SK-N-SH (cell line): ENCODE results near the gene SIGLEC1. TPM values are rescaled to one million over a fixed set of nuclear protein-coding genes. Genes with fewer than 3 reads are reported as not detected.

Experiments
- CTCF ChIA-PET: fragments of 300-600, 350-600 bp; formaldehyde crosslinking; extraction: SDS; loops from one replicate; lab custom pipeline; 2021; lab: Yijun Ruan, JAX
- POLR2A ChIA-PET: fragments of 350-600 bp; sonication (Branson Sonifier 250); formaldehyde crosslinking; extraction: SDS; loops from one replicate; lab custom pipeline; 2020; ENCODE audit warnings: antibody characterized with exemption, inconsistent platforms; lab: Yijun Ruan, JAX
- DNase-seq: peaks from one replicate; pipeline ENCODE4 v3.0.0; 2012
- H2AFZ ChIP-seq: fragments of 200-600 bp; sonication (generic); 2 replicates; pipeline ENCODE4 v1.8.1; 2016; ENCODE audit warnings: antibody characterized with exemption, mild to moderate bottlenecking, low read depth
- H3F3A ChIP-seq: fragments of 200-600 bp; sonication (generic); replicated peaks from 2 replicates; pipeline ENCODE3; 2016; ENCODE audit warnings: antibody characterized with exemption, mild to moderate bottlenecking; ENCODE audit not compliant: insufficient read depth
- H3K27ac ChIP-seq, 2 experiments: fragments of 200-500 bp in 1 of 2; fragments of 200-600 bp in 1 of 2; sonication (Bioruptor generic) in 1 of 2; sonication (generic), shearing (Covaris generic) in 1 of 2; 2 replicates each; pipeline versions ENCODE4 v1.5.1 to v1.6.1; 2014 to 2016; ENCODE audit warnings: low read depth in 2 of 2, inconsistent platforms in 1 of 2, low read length in 1 of 2, mild to moderate bottlenecking in 1 of 2, mixed read lengths in 1 of 2
- H3K27me3 ChIP-seq: fragments of 200-600 bp; sonication (generic), shearing (Covaris generic); 2 replicates; pipeline ENCODE4 v1.6.1; 2016; ENCODE audit warnings: mixed run types; ENCODE audit not compliant: insufficient read depth
- H3K36me3 ChIP-seq, 2 experiments: fragments of 200-500 bp in 1 of 2; fragments of 200-600 bp in 1 of 2; sonication (Bioruptor generic) in 1 of 2; sonication (generic) in 1 of 2; replicated peaks in 1 of 2; 2 replicates each; pipeline versions ENCODE3 to v1.5.1; 2014 to 2016; ENCODE audit warnings: low read length in 1 of 2, mild to moderate bottlenecking in 1 of 2; ENCODE audit not compliant: insufficient read depth in 2 of 2, control insufficient read depth in 1 of 2
- H3K4me1 ChIP-seq, 2 experiments: fragments of 200-500 bp in 1 of 2; fragments of 200-600 bp in 1 of 2; sonication (Bioruptor generic) in 1 of 2; sonication (generic), shearing (Covaris generic) in 1 of 2; 2 replicates each; pipeline versions ENCODE4 v1.5.1 to v1.6.1; 2014 to 2016; ENCODE audit warnings: low read depth in 1 of 2, low read length in 1 of 2, mixed run types in 1 of 2; ENCODE audit not compliant: insufficient read depth in 2 of 2, control insufficient read depth in 1 of 2
- H3K4me2 ChIP-seq: fragments of 200-600 bp; sonication (generic), shearing (Covaris generic); 2 replicates; pipeline ENCODE4 v1.6.1; 2017; ENCODE audit warnings: mixed run types
- H3K4me3 ChIP-seq, 2 experiments: fragments of 200-500 bp in 1 of 2; fragments of 200-600 bp in 1 of 2; sonication (Bioruptor generic) in 1 of 2; sonication (generic), shearing (Covaris generic) in 1 of 2; 2 replicates each; pipeline versions ENCODE4 v1.5.1 to v1.8.1; 2014 to 2016; ENCODE audit warnings: low read depth in 2 of 2, inconsistent platforms in 1 of 2, low read length in 1 of 2, mild to moderate bottlenecking in 1 of 2, mixed read lengths in 1 of 2, moderate library complexity in 1 of 2
- H3K79me2 ChIP-seq: fragments of 200-600 bp; sonication (generic); 2 replicates; pipeline ENCODE4 v1.8.1; 2017; ENCODE audit warnings: mild to moderate bottlenecking; ENCODE audit not compliant: insufficient read depth
- H3K9ac ChIP-seq: fragments of 200-600 bp; sonication (generic); 2 replicates; pipeline ENCODE4 v1.6.1; 2017; ENCODE audit warnings: mixed run types
- H3K9me2 ChIP-seq: fragments of 200-600 bp; sonication (generic); 2 replicates; pipeline ENCODE4 v1.6.1; 2017; ENCODE audit warnings: mixed run types
- H3K9me3 ChIP-seq: fragments of 200-600 bp; sonication (generic); 2 replicates; pipeline ENCODE4 v1.6.1; 2017; ENCODE audit warnings: mixed run types, mild to moderate bottlenecking, moderate library complexity
- H4K20me1 ChIP-seq: fragments of 200-600 bp; sonication (generic); 2 replicates; pipeline ENCODE4 v1.6.1; 2017; ENCODE audit warnings: mild to moderate bottlenecking, mixed run types; ENCODE audit not compliant: insufficient read depth
- ELF1 ChIP-seq: IDR thresholded peaks from 2 replicates; pipeline ENCODE4 v1.4.0; 2012
- FOXM1 ChIP-seq: IDR thresholded peaks from 2 replicates; pipeline ENCODE4 v1.4.0; 2012; ENCODE audit warnings: low read depth, mild to moderate bottlenecking
- GABPA ChIP-seq: IDR thresholded peaks from 2 replicates; pipeline ENCODE4 v1.4.0; 2012; ENCODE audit warnings: low read depth, mild to moderate bottlenecking
- JUND ChIP-seq: IDR thresholded peaks from 2 replicates; pipeline ENCODE4 v1.4.0; 2012
- NFIC ChIP-seq: IDR thresholded peaks from 2 replicates; pipeline ENCODE4 v1.4.0; 2012; ENCODE audit warnings: borderline replicate concordance
- NRF1 ChIP-seq: IDR thresholded peaks from 2 replicates; pipeline ENCODE4 v1.6.1; 2012; ENCODE audit warnings: low read depth, mild to moderate bottlenecking, low read length
- POLR2AphosphoS5 ChIP-seq: IDR thresholded peaks from 2 replicates; pipeline ENCODE4 v1.6.1; 2012; ENCODE audit warnings: low read depth, low read length
- RCOR1 ChIP-seq: fragments of 150-350 bp; IDR thresholded peaks from 2 replicates; pipeline ENCODE4 v1.6.1; 2017; ENCODE audit warnings: antibody characterized with exemption, low read length
- REST ChIP-seq: IDR thresholded peaks from 2 replicates; pipeline ENCODE4 v1.6.1; 2012; ENCODE audit warnings: mild to moderate bottlenecking, low read depth, low read length, moderate library complexity
- RXRA ChIP-seq: IDR thresholded peaks from 2 replicates; pipeline ENCODE4 v1.4.0; 2012; ENCODE audit warnings: low read depth, mild to moderate bottlenecking, borderline replicate concordance
- SMC3 ChIP-seq: IDR thresholded peaks from 2 replicates; pipeline ENCODE4 v1.6.1; 2012; ENCODE audit warnings: low read depth, low read length, improper control_type of control experiment
- TEAD4 ChIP-seq: IDR thresholded peaks from 2 replicates; pipeline ENCODE4 v1.4.0; 2012; ENCODE audit warnings: mild to moderate bottlenecking, borderline replicate concordance; ENCODE audit not compliant: insufficient read depth
- WGBS: methylation state at CpG from one replicate; pipeline ENCODE4 v1.1.6; 2017; ENCODE audit warnings: low lambda C conversion rate; 5-methylcytosine and 5-hydroxymethylcytosine counted together
- polyA plus RNA-seq, 3 experiments: library from polyadenylated mRNA; depleted of rRNA; stranded (reverse); fragments of >200 nt; gene quantifications; 2 replicates each; pipeline ENCODE4 v1.2.3, GENCODE V29; 2012

The SIGLEC1 gene
- polyA plus RNA-seq, 1 of the 3 experiments (the other 2 are of a cell fraction), result not detected

- Histone ChIP-seq H3K9me2 (no peaks in the 10 kb centered on the region), H3K9me3 (no peaks in the 10 kb centered on the region), H3F3A (no peaks in the 10 kb centered on the region), H3K79me2 (no peaks in the 10 kb centered on the region), H2AFZ (no peak overlapping the region), H3K9ac (no peak overlapping the region), H3K27ac (no peak overlapping the region), H3K4me2 (no peak overlapping the region), H3K27me3 (peaks cover 17% of the 10 kb centered on the region), H3K4me1 (peaks cover 0 to 7% of the 10 kb centered on the region in 2 experiments; a peak in 1 of 4 replicates), H3K4me3 (no peak overlapping the region), H3K36me3 (no peaks in the 10 kb centered on the region), H4K20me1 (no peaks in the 10 kb centered on the region)
- TF ChIP-seq ELF1, result no peak
- no peak for DNase-seq
- 67% methylated on average over 7 of the region's 8 CpGs for WGBS
- CTCF ChIA-PET, result interaction anchor here (1.1 to 18.7 kb wide), 4 partner anchors 9 to 101 kb away, joined by 3 to 301 read pairs (median 10); partner anchors contain the start of gene SIGLEC1
- POLR2A ChIA-PET, result no interaction called here
Measured at GRCh38 chr20:3667434-3668037, 44.9 kb downstream of the SIGLEC1 start.

- no peaks in the 10 kb centered on the region for H3K36me3 ChIP-seq
- H3K9me3 ChIP-seq, result no peaks in the 10 kb centered on the region
- no peaks in the 10 kb centered on the region for H3F3A ChIP-seq
- peaks cover 41% of the 10 kb centered on the region for H3K27me3 ChIP-seq
- H3K4me2 ChIP-seq, result no peak overlapping the region
- DNase-seq, result no peak
- no peak overlapping the region for H3K4me3 ChIP-seq
- H3K4me1 ChIP-seq, result peaks cover 0 to 7% of the 10 kb centered on the region in 2 experiments; a peak in 1 of 4 replicates
- H2AFZ ChIP-seq, result no peak overlapping the region
- no peak overlapping the region for H3K27ac ChIP-seq
- ChIA-PET POLR2A (no interaction called here), CTCF (interaction anchor here (1.3 kb wide), 1 partner anchor 10 kb away, joined by 3 read pairs; no protein-coding TSS in a partner anchor)
- no peaks in the 10 kb centered on the region for H3K9me2 ChIP-seq
- no peak overlapping the region for H3K9ac ChIP-seq
- no peaks in the 10 kb centered on the region for H3K79me2 ChIP-seq
- H4K20me1 ChIP-seq, result no peaks in the 10 kb centered on the region
- TF ChIP-seq TEAD4, result no peak
- TF ChIP-seq SMC3, result no peak
- TF ChIP-seq FOXM1, result no peak
- TF ChIP-seq REST, result no peak
- no peak for TF ChIP-seq NFIC
- TF ChIP-seq POLR2AphosphoS5, result no peak
- no peak for TF ChIP-seq NRF1
- no peak for TF ChIP-seq GABPA
- no peak for TF ChIP-seq RXRA
- TF ChIP-seq RCOR1, result no peak
- TF ChIP-seq JUND, result no peak
- WGBS, result 56% methylated on average over 2 of the region's 2 CpGs
Measured at GRCh38 chr20:3663858-3664257, 48.5 kb downstream of the SIGLEC1 start.
